DMS79 (cell line): Measurements from ENCODE around the gene VSIR.

Experiments used
- DNase-seq: peaks from one replicate; lab custom pipeline; 2025; lab: John Stamatoyannopoulos, UW

Gene VSIR

GRCh38 chr10:71806704-71807556, 33.6 kb upstream of the VSIR start:
- DNase-seq, result no peak

GRCh38 chr10:71805776-71806703, 32.7 kb upstream of the VSIR start:
- DNase-seq, result no peak

- no peak for DNase-seq
Measured at GRCh38 chr10:71804077-71804476, 30.8 kb upstream of the VSIR start.

GRCh38 chr10:71802715-71803488, 29.6 kb upstream of the VSIR start:
- no peak for DNase-seq

- no peak for DNase-seq
Measured at GRCh38 chr10:71802235-71802634, 28.9 kb upstream of the VSIR start.

- DNase-seq, result no peak
Measured at GRCh38 chr10:71801361-71801760, 28.0 kb upstream of the VSIR start.

- DNase-seq, result no peak
Measured at GRCh38 chr10:71799608-71800453, 26.5 kb upstream of the VSIR start.

GRCh38 chr10:71799112-71799511, 25.8 kb upstream of the VSIR start:
- no peak for DNase-seq

GRCh38 chr10:71798308-71798624, 24.9 kb upstream of the VSIR start:
- no peak for DNase-seq

GRCh38 chr10:71797533-71798307, 24.4 kb upstream of the VSIR start:
- no peak for DNase-seq

GRCh38 chr10:71796749-71797405, 23.6 kb upstream of the VSIR start:
- no peak for DNase-seq

GRCh38 chr10:71795248-71795647, 21.9 kb upstream of the VSIR start:
- DNase-seq, result no peak

- no peak for DNase-seq
Measured at GRCh38 chr10:71790749-71791440, 17.6 kb upstream of the VSIR start.

- DNase-seq, result no peak
Measured at GRCh38 chr10:71789871-71790270, 16.6 kb upstream of the VSIR start.

GRCh38 chr10:71788954-71789353, 15.6 kb upstream of the VSIR start:
- no peak for DNase-seq

GRCh38 chr10:71784679-71785272, 11.5 kb upstream of the VSIR start:
- DNase-seq, result no peak

- no peak for DNase-seq
Measured at GRCh38 chr10:71783917-71784678, 10.8 kb upstream of the VSIR start.

GRCh38 chr10:71782917-71783490, 9.7 kb upstream of the VSIR start:
- DNase-seq, result no peak
